HG03460 (cell line): ENCODE results near the gene ANKMY1.

Source experiments
- ATAC-seq: cut with Tn5 transposase; IDR thresholded peaks from one replicate; pipeline ENCODE4 v1.9.1; 2021; ENCODE audit not compliant: unreplicated experiment

Gene ANKMY1

GRCh38 chr2:240595381-240596079 is 37.7 kb upstream of the ANKMY1 start:
- ATAC-seq, result no peak

- ATAC-seq, result no peak
Measured at GRCh38 chr2:240594511-240595380, 37.0 kb upstream of the ANKMY1 start.

GRCh38 chr2:240593703-240594451 is 36.1 kb upstream of the ANKMY1 start:
- no peak for ATAC-seq

- ATAC-seq, result no peak
Measured at GRCh38 chr2:240593026-240593702, 35.4 kb upstream of the ANKMY1 start.

- no peak for ATAC-seq
Measured at GRCh38 chr2:240591784-240592183, 34.0 kb upstream of the ANKMY1 start.

- no peak for ATAC-seq
Measured at GRCh38 chr2:240591226-240591625, 33.4 kb upstream of the ANKMY1 start.

GRCh38 chr2:240590681-240591111 is 32.9 kb upstream of the ANKMY1 start:
- no peak for ATAC-seq

GRCh38 chr2:240589850-240590525 is 32.2 kb upstream of the ANKMY1 start:
- ATAC-seq, result no peak

- ATAC-seq, result no peak
Measured at GRCh38 chr2:240589375-240589774, 31.6 kb upstream of the ANKMY1 start.

GRCh38 chr2:240588669-240589068 is 30.9 kb upstream of the ANKMY1 start:
- no peak for ATAC-seq

- ATAC-seq, result no peak
Measured at GRCh38 chr2:240588006-240588655, 30.3 kb upstream of the ANKMY1 start.

GRCh38 chr2:240586919-240587800 is 29.4 kb upstream of the ANKMY1 start:
- peak; percentile 4 for ATAC-seq

GRCh38 chr2:240586198-240586918 is 28.6 kb upstream of the ANKMY1 start, which contains the start of gene CAPN10:
Gene CAPN10, plus strand, starts transcription at chr2:240586734. Its CDS starts 178 bp downstream, at chr2:240586912.
- ATAC-seq, result peak; percentile 53

GRCh38 chr2:240585681-240586197 is 28.0 kb upstream of the ANKMY1 start:
- no peak for ATAC-seq

- peak; percentile 35 for ATAC-seq
Measured at GRCh38 chr2:240585101-240585500, 27.3 kb upstream of the ANKMY1 start.

- peak; percentile 58 for ATAC-seq
Measured at GRCh38 chr2:240584486-240585031, 26.8 kb upstream of the ANKMY1 start.

- no peak for ATAC-seq
Measured at GRCh38 chr2:240583774-240584173, 26.0 kb upstream of the ANKMY1 start.

GRCh38 chr2:240582781-240583180 is 25.0 kb upstream of the ANKMY1 start:
- no peak for ATAC-seq
